Stimulated activated CD8-positive, alpha-beta memory T cell treated with anti-CD3 and anti-CD28 coated beads, Interleukin-15, amount 100 ng/mL, for 48 hours (primary cell): ENCODE measurements around the gene TSPAN9.

ENCODE experiments used
- DNase-seq, 2 donors: peaks; one replicate each; pipeline ENCODE4 v3.0.0-alpha.2; 2020; ENCODE audit warnings: low read depth in 2 of 2

The TSPAN9 gene

GRCh38 chr12:3077572-3078081 is 448 bp downstream of the TSPAN9 start:
- no peak for DNase-seq

GRCh38 chr12:3078086-3078820 is 1.1 kb downstream of the TSPAN9 start:
- DNase-seq, result no peak

- DNase-seq, result no peak
Observed at GRCh38 chr12:3081091-3081490, 3.9 kb downstream of the TSPAN9 start.

GRCh38 chr12:3081886-3082285 is 4.7 kb downstream of the TSPAN9 start:
- DNase-seq, result no peak

- DNase-seq, result no peak
Observed at GRCh38 chr12:3083241-3083920, 6.2 kb downstream of the TSPAN9 start.

GRCh38 chr12:3083921-3084347 is 6.8 kb downstream of the TSPAN9 start:
- no peak for DNase-seq

- no peak for DNase-seq
Observed at GRCh38 chr12:3084742-3085141, 7.6 kb downstream of the TSPAN9 start.

- no peak for DNase-seq
Observed at GRCh38 chr12:3085341-3086139, 8.4 kb downstream of the TSPAN9 start.

- no peak for DNase-seq
Observed at GRCh38 chr12:3086211-3086610, 9.0 kb downstream of the TSPAN9 start.

GRCh38 chr12:3086729-3087323 is 9.6 kb downstream of the TSPAN9 start:
- no peak for DNase-seq

GRCh38 chr12:3087758-3088650 is 10.8 kb downstream of the TSPAN9 start:
- no peak for DNase-seq

GRCh38 chr12:3089588-3089987 is 12.4 kb downstream of the TSPAN9 start:
- no peak for DNase-seq

- DNase-seq, result no peak
Observed at GRCh38 chr12:3090240-3091037, 13.3 kb downstream of the TSPAN9 start.

- no peak for DNase-seq
Observed at GRCh38 chr12:3091038-3091319, 13.8 kb downstream of the TSPAN9 start.

- DNase-seq, result no peak
Observed at GRCh38 chr12:3091382-3092241, 14.4 kb downstream of the TSPAN9 start.

- DNase-seq, result no peak
Observed at GRCh38 chr12:3092764-3093163, 15.6 kb downstream of the TSPAN9 start.

GRCh38 chr12:3097186-3097804 is 20.1 kb downstream of the TSPAN9 start:
- DNase-seq, result no peak

- no peak for DNase-seq
Observed at GRCh38 chr12:3097836-3098235, 20.7 kb downstream of the TSPAN9 start.

- no peak for DNase-seq
Observed at GRCh38 chr12:3098436-3098835, 21.3 kb downstream of the TSPAN9 start.
